HAP-1 (cell line): Measurements from ENCODE around the gene ABCB7.
"Not testable (repeated sequence)": the region's sequence is repeated elsewhere in the genome, so short reads cannot be mapped to it uniquely, and the experiment has no call there.

Source experiments
- DNase-seq, 2 experiments: peaks; one replicate each; pipeline ENCODE4 v3.0.0-alpha.2; 2016 to 2020; ENCODE audit warnings: low spot score in 2 of 2
- H3K27me3 ChIP-seq: fragments of 250-450 bp; sonication (Bioruptor Pico); 2 replicates; pipeline ENCODE4 v1.5.1; 2020; ENCODE audit warnings: low read depth, mild to moderate bottlenecking, moderate library complexity
- H3K36me3 ChIP-seq: fragments of 250-450 bp; sonication (Bioruptor Pico); replicated peaks from 2 replicates; pipeline ENCODE4 v1.5.1; 2020; ENCODE audit warnings: mild to moderate bottlenecking
- H3K4me1 ChIP-seq: fragments of 250-450 bp; sonication (Bioruptor Pico); 2 replicates; pipeline ENCODE4 v1.5.1; 2020; ENCODE audit warnings: mild to moderate bottlenecking
- H3K4me3 ChIP-seq: fragments of 250-450 bp; sonication (Bioruptor Pico); 2 replicates; pipeline ENCODE4 v1.5.1; 2020; ENCODE audit warnings: mild to moderate bottlenecking, moderate library complexity
- H3K9me3 ChIP-seq: fragments of 250-450 bp; sonication (Bioruptor Pico); 2 replicates; pipeline ENCODE4 v1.5.1; 2020; ENCODE audit warnings: mild to moderate bottlenecking, moderate library complexity
- in situ Hi-C: fragments of 300-500 bp; cut with MboI; formaldehyde crosslinking; loops from 3 replicates; pipeline ENCODE4 v1.14.3; 2020; ENCODE audit warnings: low sequenced_read_pairs, inconsistent platforms, mixed read lengths

ABCB7 gene

DNA sequence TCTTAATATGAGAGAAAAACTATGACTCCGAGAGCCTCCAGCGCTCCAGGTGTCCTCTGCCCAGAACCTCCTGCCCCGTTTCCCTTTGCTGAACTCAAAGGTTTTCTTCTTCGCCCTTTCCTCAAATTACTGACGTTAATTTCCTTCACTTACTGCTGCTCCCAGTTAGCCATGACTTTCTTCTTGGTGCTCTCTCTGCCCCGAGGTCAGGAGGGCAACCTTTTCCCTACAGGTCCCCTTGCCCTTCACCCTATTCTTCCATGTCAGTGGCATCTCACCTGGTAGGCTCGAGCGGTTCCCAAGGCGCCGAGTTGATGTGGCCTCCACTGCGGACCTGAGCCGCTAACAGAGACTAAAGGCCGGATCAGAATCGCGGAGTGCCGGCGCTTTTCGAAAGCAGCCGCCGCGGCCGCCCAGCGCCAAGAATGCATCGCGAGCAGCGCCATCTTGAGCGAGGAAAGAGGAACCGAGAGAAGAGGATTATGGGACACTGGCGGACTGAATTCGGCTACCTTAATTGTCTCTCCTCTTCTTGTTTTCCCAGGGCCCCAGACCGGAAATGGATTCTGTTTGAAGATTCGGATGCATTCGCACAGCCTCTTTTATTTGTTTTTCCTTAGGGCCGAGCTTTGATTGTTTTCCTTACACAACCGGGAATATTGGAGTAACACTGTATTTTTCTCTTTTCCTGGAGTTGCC, at the start of gene ABCB7:
Gene ABCB7, minus strand, starts transcription at position 457 of the 699 bp plus-strand sequence. Its CDS starts 11 bp downstream, at position 446.
- Histone ChIP-seq H3K9me3 (no peaks in the 10 kb centered on the region), H3K4me3 (peak within 1 kb of the TSS; percentile 56), H3K36me3 (no peaks in the 10 kb centered on the region; the same call in 1 of the 2 replicates), H3K27me3 (no peaks in the 10 kb centered on the region), H3K4me1 (peaks cover 32% of the 10 kb centered on the region)
- in situ Hi-C loops = no loop called here
- peak; percentile 81 to 83 for DNase-seq

DNA sequence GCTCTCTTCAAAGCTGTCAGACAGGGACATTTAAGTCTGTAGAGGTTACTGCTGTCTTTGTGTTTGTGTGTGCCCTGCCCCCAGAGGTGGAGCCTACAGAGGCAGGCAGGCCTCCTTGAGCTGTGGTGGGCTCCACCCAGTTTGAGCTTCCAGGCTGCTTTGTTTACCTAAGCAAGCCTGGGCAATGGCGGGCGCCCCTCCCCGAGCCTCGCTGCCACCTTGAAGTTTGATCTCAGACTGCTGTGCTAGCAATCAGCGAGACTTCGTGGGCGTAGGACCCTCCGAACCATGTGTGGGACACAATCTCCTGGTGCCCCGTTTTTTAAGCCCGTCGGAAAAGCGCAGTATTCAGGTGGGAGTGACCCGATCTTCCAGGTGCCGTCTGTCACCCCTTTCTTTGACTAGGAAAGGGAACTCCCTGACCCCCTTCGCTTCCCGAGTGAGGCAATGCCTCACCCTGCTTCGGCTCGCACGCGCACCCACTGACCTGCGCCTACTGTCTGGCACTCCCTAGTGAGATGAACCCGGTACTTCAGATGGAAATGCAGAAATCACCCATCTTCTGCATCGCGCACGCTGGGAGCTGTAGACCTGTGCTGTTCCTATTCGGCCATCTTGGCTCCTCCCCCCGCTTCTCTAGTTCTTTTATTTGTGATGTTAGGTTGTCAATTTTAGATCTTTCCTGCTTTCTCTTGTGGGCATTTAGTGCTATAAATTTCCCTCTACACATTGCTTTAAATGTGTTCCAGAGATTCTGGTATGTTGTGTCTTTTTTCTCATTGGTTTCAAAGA, 32.5 kb upstream of the ABCB7 start:
- DNase-seq, H3K36me3 ChIP-seq, H3K4me3 ChIP-seq, H3K4me1 ChIP-seq, in situ Hi-C loops, H3K9me3 ChIP-seq, H3K27me3 ChIP-seq: not testable (repeated sequence)

DNA sequence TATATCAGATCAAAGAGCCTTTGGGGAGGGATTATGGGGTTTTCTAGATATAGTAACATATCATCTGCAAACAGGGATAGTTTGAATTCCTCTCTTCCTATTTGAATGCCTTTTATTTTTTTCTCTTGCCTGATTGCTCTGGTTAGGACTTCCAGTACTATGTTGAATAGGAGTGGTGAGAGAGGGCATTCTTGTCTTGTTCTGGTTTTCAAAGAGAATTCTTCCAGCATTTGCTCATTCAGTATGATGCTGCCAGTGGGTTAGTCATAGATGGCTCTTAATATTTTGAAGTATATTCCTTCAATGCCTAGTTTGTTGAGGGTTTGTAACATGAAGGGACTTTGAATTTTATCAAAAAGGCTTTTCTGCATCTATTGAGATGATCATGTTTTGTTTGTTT, 25.6 kb upstream of the ABCB7 start:
- in situ Hi-C loops = no loop called here
- Histone ChIP-seq H3K9me3 (no peaks in the 10 kb centered on the region), H3K4me1 (no peaks in the 10 kb centered on the region), H3K4me3 (no peak overlapping the region), H3K27me3 (no peaks in the 10 kb centered on the region), H3K36me3 (no peaks in the 10 kb centered on the region)
- DNase-seq = no peak

DNA sequence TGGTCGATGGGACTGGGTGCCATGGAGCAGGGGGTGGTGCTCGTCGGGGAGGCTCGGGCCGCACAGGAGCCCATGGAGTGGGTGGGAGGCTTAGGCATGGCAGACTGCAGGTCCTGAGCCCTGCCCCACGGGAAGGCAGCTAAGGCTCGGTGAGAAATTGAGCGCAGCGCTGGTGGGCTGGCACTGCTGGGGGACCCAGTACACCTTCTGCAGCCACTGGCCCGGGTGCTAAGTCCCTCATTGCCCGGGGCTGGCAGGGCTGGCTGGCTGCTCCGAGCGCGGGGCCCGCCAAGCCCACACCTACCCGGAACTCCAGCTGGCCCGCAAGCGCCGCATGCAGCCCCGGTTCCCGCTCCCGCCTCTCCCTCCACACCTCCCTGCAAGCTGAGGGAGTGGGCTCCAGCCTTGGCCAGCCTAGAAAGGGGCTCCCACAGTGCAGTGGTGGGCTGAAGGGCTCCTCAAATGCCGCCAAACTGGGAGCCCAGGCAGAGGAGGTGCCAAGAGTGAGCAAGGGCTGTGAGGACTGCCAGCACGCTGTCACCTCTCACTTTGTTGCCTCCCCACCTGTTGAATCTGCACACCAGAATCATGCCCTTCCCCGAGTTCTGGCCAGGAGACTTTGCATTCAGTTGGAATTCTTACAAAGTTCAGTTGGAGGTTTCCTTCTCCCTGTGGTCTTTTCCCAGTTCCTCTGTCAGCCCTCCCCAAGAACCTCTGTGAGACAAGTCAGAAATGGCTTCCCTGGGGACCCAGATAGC, 23.6 kb upstream of the ABCB7 start:
- H3K9me3 ChIP-seq, H3K36me3 ChIP-seq, H3K27me3 ChIP-seq, in situ Hi-C loops, H3K4me1 ChIP-seq, DNase-seq, H3K4me3 ChIP-seq: not testable (repeated sequence)

DNA sequence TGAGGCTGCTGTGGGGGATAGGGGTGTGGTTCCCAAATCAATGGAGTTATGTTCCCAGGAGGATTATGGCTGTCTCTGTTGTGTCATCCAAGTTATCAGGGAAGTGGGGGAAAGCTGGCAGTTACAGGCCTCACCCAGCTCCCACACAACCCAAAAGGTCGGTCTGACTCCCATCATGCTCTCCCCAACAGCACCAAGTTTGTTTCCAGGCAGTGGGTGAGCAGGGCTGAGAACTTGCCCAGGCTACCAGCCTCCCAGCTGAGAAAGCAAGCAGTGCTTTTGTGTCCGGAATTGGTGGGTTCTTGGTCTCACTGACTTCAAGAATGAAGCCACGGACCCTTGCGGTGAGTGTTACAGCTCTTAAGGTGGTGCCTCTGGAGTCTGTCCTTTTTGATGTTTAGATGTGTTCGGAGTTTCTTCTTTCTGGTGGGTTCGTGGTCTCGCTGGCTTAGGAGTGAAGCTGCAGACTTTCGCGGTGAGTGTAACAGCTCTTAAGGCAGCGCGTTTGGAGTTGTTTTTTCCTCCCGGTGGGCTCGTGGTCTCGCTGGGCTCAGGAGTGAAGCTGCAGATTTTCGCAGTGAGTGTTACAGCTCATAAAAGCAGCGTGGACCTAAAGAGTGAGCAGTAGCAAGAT, 16.3 kb upstream of the ABCB7 start:
- H3K9me3 ChIP-seq, H3K27me3 ChIP-seq, H3K4me3 ChIP-seq, in situ Hi-C loops, H3K4me1 ChIP-seq, H3K36me3 ChIP-seq, DNase-seq: not testable (repeated sequence)

DNA sequence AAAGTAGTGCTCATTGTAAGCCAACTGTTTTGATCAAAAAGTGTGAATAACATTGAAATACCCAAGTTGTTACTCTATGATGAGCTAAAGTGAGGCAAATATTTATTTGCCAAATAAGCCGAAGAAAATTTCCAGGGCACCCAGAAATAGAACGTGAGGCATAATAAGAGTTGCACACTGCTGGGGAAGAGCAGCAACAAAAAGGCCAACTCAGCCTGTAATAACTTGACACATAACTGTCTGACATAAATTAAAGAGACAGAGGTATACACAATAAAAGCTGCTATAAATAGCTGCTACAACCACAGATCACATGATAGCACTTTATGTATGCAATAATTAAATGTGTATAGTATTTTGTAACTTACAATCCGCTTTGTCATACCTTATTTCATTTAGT, 2.0 kb upstream of the ABCB7 start:
- H3K9me3 ChIP-seq = no peaks in the 10 kb centered on the region

DNA sequence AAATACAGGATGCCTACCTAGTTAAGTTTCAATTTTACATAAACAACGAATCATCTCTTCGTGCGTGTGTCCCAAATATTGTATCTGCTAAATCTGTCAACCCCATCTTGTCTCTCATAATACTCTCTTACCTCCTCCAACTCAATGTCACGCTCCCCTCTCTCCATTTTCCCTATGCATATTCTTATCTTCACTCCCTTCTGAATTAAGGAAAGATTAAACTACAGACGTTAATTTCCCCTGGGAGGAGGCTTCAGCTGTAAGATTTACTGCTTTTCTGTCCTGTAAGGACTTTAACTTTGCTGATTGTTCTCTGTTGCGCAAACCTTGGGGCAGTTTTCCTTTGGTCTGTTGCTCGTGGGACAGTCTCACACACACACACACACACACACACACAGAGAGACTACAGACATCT, 455 bp upstream of the ABCB7 start:
- peaks cover 27% of the 10 kb centered on the region for H3K4me1 ChIP-seq
- H3K9me3 ChIP-seq = no peaks in the 10 kb centered on the region
- in situ Hi-C loops = no loop called here
- no peak for DNase-seq
- H3K27me3 ChIP-seq = peaks cover 2% of the 10 kb centered on the region; the same call in 1 of the 2 replicates
- H3K36me3 ChIP-seq = no peaks in the 10 kb centered on the region; the same call in 1 of the 2 replicates
- H3K4me3 ChIP-seq = peak overlapping the region; percentile 56

More for the DNA sequence above, 2.0 kb upstream of the ABCB7 start:
- in situ Hi-C loops = no loop called here
- no peak for DNase-seq
- no peaks in the 10 kb centered on the region; the same call in 1 of the 2 replicates for H3K36me3 ChIP-seq
- H3K27me3 ChIP-seq = peaks cover 7% of the 10 kb centered on the region
- H3K4me1 ChIP-seq = peaks cover 15% of the 10 kb centered on the region
- H3K4me3 ChIP-seq = no peak overlapping the region

DNA sequence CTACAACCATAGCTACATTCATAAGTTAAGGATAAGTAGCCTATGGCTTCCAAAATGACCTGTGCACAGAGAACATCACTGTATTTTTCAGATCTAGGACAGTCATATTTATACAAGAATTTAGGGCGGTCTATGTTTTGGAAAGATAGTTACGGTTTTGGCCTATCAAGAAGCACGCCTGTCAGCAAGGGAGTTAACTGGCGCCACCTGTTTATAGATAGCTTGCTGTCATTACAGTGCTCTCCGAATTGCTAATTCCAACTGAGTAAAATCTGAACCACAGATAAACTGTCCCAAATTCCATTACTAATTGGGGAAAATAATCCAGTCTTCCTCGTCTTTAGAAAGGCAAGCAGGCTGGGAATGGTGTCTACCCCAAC, 646 bp downstream of the ABCB7 start:
- DNase-seq = peak in 1 of 2 experiments; percentile 27
- in situ Hi-C loops = no loop called here
- Histone ChIP-seq H3K9me3 (no peaks in the 10 kb centered on the region), H3K36me3 (no peaks in the 10 kb centered on the region; the same call in 1 of the 2 replicates), H3K4me1 (peaks cover 34% of the 10 kb centered on the region), H3K4me3 (peak overlapping the region; percentile 56), H3K27me3 (no peaks in the 10 kb centered on the region)

DNA sequence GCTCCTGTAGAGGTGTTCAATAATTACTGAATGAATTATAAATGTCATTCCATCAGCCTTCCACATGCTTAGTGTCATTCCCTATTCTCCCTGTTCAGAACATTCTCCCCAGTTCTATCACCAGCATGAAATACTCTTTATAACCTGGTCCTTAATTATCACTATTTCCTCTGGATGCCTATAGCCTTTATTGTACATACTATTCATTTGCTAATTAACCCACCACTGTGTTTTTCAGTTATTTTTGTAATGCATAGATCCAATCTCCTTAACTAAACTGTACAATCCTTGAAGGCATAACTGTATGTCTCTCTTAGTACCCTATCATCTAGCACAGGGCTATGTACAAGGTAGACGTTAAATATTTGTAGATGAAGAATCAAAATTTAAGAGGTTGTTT, 1.2 kb downstream of the ABCB7 start:
- Histone ChIP-seq H3K4me3 (peak overlapping the region; percentile 56), H3K4me1 (peaks cover 39% of the 10 kb centered on the region)
- in situ Hi-C loops = no loop called here

DNA sequence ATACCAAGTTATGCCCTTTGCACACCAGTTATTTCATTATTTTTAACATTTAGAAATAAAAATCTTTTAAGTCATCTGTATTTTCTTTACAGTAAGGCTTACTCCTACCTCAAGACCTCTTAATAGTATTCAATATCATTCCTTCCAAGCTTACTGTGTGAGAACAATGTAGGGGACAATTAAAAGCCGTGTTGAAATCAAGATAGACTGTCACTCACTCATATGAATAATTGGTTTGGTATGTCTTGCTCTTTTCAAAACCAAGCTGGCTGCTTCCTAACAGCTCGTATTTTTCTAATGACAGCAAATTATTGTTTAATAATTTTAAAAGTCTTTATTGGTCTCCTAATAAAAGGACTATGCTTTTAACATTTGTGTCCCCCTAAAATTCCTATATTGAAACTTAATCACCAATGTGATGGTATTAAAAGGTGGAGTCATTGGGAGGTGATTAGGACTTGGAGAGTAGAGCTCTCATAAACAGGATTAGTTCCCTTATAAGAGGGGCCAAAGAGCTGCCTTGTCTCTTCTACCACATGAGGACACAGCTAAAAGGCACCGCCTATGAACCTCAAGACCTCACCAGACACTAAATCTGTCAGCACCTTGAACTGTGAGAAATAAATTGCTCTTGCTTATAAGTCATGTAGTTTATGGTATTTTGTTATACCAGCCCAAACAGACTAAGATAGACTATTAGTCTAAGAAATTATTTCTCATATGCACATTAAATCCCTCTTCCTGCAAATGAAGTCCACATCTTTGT, 4.1 kb downstream of the ABCB7 start:
- Histone ChIP-seq H3K4me1 (peaks cover 41% of the 10 kb centered on the region), H3K27me3 (no peaks in the 10 kb centered on the region), H3K4me3 (no peak overlapping the region), H3K36me3 (no peaks in the 10 kb centered on the region; the same call in 1 of the 2 replicates), H3K9me3 (no peaks in the 10 kb centered on the region)
- in situ Hi-C loops = no loop called here
- DNase-seq = peak; percentile 52 to 70

More for the DNA sequence above, 1.2 kb downstream of the ABCB7 start:
- Histone ChIP-seq H3K9me3 (no peaks in the 10 kb centered on the region), H3K27me3 (no peaks in the 10 kb centered on the region), H3K36me3 (no peaks in the 10 kb centered on the region; the same call in 1 of the 2 replicates)
- peak in 1 of 2 experiments; percentile 91 for DNase-seq

DNA sequence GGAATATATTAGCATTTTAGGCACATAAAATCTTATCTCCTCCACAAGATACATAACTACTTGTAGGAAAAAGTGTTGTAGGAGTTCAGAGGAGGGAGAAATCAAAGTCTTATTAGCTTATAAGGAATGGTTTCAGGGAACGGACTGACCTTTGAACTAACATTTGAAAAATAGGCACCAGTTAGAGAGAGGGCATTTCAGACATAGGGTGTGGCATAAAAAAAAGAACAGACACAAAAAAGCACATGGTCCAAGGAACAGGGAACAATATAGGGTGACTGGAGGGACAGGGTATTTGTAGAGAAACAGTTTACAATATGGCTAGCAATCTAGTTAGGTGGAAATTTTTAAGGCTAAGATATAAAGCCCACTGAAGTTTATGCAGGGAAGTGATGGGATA, 6.4 kb downstream of the ABCB7 start:
- Histone ChIP-seq H3K4me1 (peaks cover 36% of the 10 kb centered on the region), H3K36me3 (no peaks in the 10 kb centered on the region; the same call in 1 of the 2 replicates), H3K27me3 (no peaks in the 10 kb centered on the region), H3K4me3 (no peak overlapping the region), H3K9me3 (no peaks in the 10 kb centered on the region)
- in situ Hi-C loops = no loop called here
- DNase-seq = no peak

DNA sequence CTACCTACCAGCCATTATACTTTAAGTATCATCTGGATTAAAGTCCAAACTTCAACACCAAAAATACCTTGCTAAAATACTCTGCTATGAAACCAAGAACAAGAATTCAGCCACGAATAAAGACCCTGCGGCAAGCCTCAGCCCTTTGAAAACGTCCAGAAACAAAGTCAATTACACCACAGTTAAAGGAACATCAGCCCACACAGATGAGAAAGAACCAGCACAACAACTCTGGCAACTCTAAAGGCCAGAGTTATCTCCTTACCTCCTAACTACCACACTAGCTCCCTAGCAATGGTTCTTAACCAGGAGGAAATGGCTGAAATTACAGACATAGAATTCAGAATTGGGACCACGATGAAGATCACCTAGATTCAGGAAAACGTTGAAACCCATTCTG, 23.4 kb downstream of the ABCB7 start:
- Histone ChIP-seq H3K4me1 (peaks cover 6% of the 10 kb centered on the region), H3K36me3 (peaks cover 4% of the 10 kb centered on the region; the same call in 1 of the 2 replicates), H3K27me3 (no peaks in the 10 kb centered on the region), H3K9me3 (peaks cover 2% of the 10 kb centered on the region; the same call in 1 of the 2 replicates), H3K4me3 (no peak overlapping the region)
- no peak for DNase-seq
- in situ Hi-C loops = no loop called here
